IMR-90 (cell line): Measurements from ENCODE around the gene ZNF497. TPM values are rescaled to one million over a fixed set of nuclear protein-coding genes. Genes with fewer than 3 reads are reported as not detected.

Source experiments
- ATAC-seq: fragments of 200-7000 bp; cut with Tn5 transposase; 2 replicates; pipeline ENCODE4 v1.9.1; 2020; ENCODE audit warnings: low read depth, mild to moderate bottlenecking, moderate library complexity
- BruUV-seq: library from RNA; stranded (reverse); fragments of 400-500 nt; replicated peaks from 2 replicates; lab custom pipeline; 2021; lab: Mats Ljungman, UMichigan
- CTCF ChIA-PET: fragments of 300-600 bp; formaldehyde crosslinking; extraction: SDS; loops from one replicate; lab custom pipeline; 2021; ENCODE audit warnings: antibody characterized with exemption; lab: Yijun Ruan, JAX
- POLR2A ChIA-PET: fragments of 300-600 bp; sonication (Branson Sonifier 250); formaldehyde crosslinking; loops from one replicate; lab custom pipeline; 2022; ENCODE audit warnings: antibody characterized with exemption; ENCODE audit not compliant: unreplicated experiment; lab: Charles Lee
- DNase-seq: peaks from one replicate; pipeline ENCODE4 v3.0.0; 2013
- H2AFZ ChIP-seq: replicated peaks from 2 replicates; pipeline ENCODE3; 2013; ENCODE audit warnings: low read length, mild to moderate bottlenecking; ENCODE audit not compliant: poor library complexity
- H2AK5ac ChIP-seq: 2 replicates; pipeline ENCODE4 v1.6.1; 2013; ENCODE audit warnings: low read depth, low read length, inconsistent platforms
- H2AK9ac ChIP-seq: replicated peaks from 2 replicates; pipeline ENCODE3; 2013; ENCODE audit warnings: mild to moderate bottlenecking, low read depth, low read length, moderate library complexity; ENCODE audit not compliant: poor library complexity
- H2BK120ac ChIP-seq: 2 replicates; pipeline ENCODE4 v1.6.1; 2013; ENCODE audit warnings: low read depth, low read length, inconsistent platforms
- H2BK15ac ChIP-seq: 3 replicates; pipeline ENCODE4 v1.6.1; 2013; ENCODE audit warnings: low read depth, low read length, inconsistent platforms
- H2BK20ac ChIP-seq: 2 replicates; pipeline ENCODE4 v1.6.1; 2013; ENCODE audit warnings: low read depth, mild to moderate bottlenecking, inconsistent platforms, low read length, moderate library complexity
- H2BK5ac ChIP-seq: 2 replicates; pipeline ENCODE4 v1.6.1; 2013; ENCODE audit warnings: mild to moderate bottlenecking, low read depth, low read length, inconsistent platforms; ENCODE audit not compliant: poor library complexity, severe bottlenecking
- H3K14ac ChIP-seq: replicated peaks from 2 replicates; pipeline ENCODE4 v1.6.1; 2013; ENCODE audit warnings: low read depth, low read length, inconsistent platforms
- H3K18ac ChIP-seq: 2 replicates; pipeline ENCODE4 v1.6.1; 2013; ENCODE audit warnings: low read depth, low read length, control low read depth
- H3K23ac ChIP-seq: 2 replicates; pipeline ENCODE4 v1.6.1; 2013; ENCODE audit warnings: low read depth, low read length, inconsistent platforms
- H3K27ac ChIP-seq: 2 replicates; pipeline ENCODE4 v1.5.1; 2013; ENCODE audit warnings: mild to moderate bottlenecking, control low read depth, low read length; ENCODE audit not compliant: insufficient read depth
- H3K27me3 ChIP-seq: 2 replicates; pipeline ENCODE4 v1.6.1; 2013; ENCODE audit warnings: low read length; ENCODE audit not compliant: control insufficient read depth, insufficient read depth
- H3K36me3 ChIP-seq: 2 replicates; pipeline ENCODE4 v1.6.1; 2013; ENCODE audit warnings: low read length, mixed read lengths; ENCODE audit not compliant: control insufficient read depth, insufficient read depth
- H3K4ac ChIP-seq: 2 replicates; pipeline ENCODE4 v1.6.1; 2013; ENCODE audit warnings: low read depth, low read length, inconsistent platforms
- H3K4me1 ChIP-seq: 2 replicates; pipeline ENCODE4 v1.6.1; 2013; ENCODE audit warnings: low read length, mixed read lengths; ENCODE audit not compliant: control insufficient read depth, insufficient read depth
- H3K4me2 ChIP-seq: 2 replicates; pipeline ENCODE4 v1.6.1; 2013; ENCODE audit warnings: low read depth, mild to moderate bottlenecking, control low read depth, low read length, moderate library complexity
- H3K4me3 ChIP-seq: 2 replicates; pipeline ENCODE4 v1.5.1; 2013; ENCODE audit warnings: low read depth, mild to moderate bottlenecking, control low read depth, low read length, moderate library complexity; ENCODE audit not compliant: insufficient read depth
- H3K56ac ChIP-seq: 2 replicates; pipeline ENCODE4 v1.6.1; 2013; ENCODE audit warnings: low read length, inconsistent platforms; ENCODE audit not compliant: insufficient read depth; ENCODE audit errors: extremely low read depth
- H3K79me1 ChIP-seq, 2 experiments: 2 replicates each; pipeline ENCODE4 v1.6.1; 2013; ENCODE audit warnings: low read length in 2 of 2, inconsistent platforms in 1 of 2, low read depth in 1 of 2
- H3K9ac ChIP-seq: 2 replicates; pipeline ENCODE4 v1.6.1; 2013; ENCODE audit warnings: low read depth, low read length, control low read depth
- H3K9me1 ChIP-seq: 2 replicates; pipeline ENCODE4 v1.6.1; 2013; ENCODE audit warnings: low read length, inconsistent platforms; ENCODE audit not compliant: insufficient read depth
- H3K9me3 ChIP-seq: 2 replicates; pipeline ENCODE4 v1.6.1; 2013; ENCODE audit warnings: low read length; ENCODE audit not compliant: control insufficient read depth, insufficient read depth
- H4K20me1 ChIP-seq: 2 replicates; pipeline ENCODE4 v1.6.1; 2013; ENCODE audit warnings: low read length, inconsistent platforms; ENCODE audit not compliant: insufficient read depth
- H4K5ac ChIP-seq: 2 replicates; pipeline ENCODE4 v1.6.1; 2013; ENCODE audit warnings: mild to moderate bottlenecking, low read depth, low read length, control low read depth
- H4K8ac ChIP-seq, 2 experiments: 2 replicates each; pipeline ENCODE4 v1.6.1; 2013; ENCODE audit warnings: low read depth in 2 of 2, low read length in 2 of 2, control low read depth in 1 of 2, inconsistent platforms in 1 of 2
- H4K91ac ChIP-seq: 2 replicates; pipeline ENCODE4 v1.6.1; 2013; ENCODE audit warnings: low read depth, low read length, inconsistent platforms; ENCODE audit not compliant: insufficient read depth
- BHLHE40 ChIP-seq: fragments of 150-350 bp; IDR thresholded peaks from 2 replicates; pipeline ENCODE4 v1.6.1; 2016; ENCODE audit warnings: mild to moderate bottlenecking, low read depth, low read length
- CHD1 ChIP-seq: IDR thresholded peaks from 2 replicates; pipeline ENCODE4 v1.6.1; 2012; ENCODE audit warnings: low read depth, low read length, improper control_type of control experiment
- FOS ChIP-seq: fragments of 150-350 bp; IDR thresholded peaks from 2 replicates; pipeline ENCODE4 v1.6.1; 2016; ENCODE audit warnings: low read depth, low read length
- MAFK ChIP-seq: IDR thresholded peaks from 2 replicates; pipeline ENCODE4 v1.6.1; 2012; ENCODE audit warnings: low read depth, low read length, improper control_type of control experiment
- MAZ ChIP-seq: IDR thresholded peaks from 2 replicates; pipeline ENCODE4 v1.6.1; 2012; ENCODE audit warnings: low read depth, mild to moderate bottlenecking, low read length, improper control_type of control experiment, moderate library complexity, borderline replicate concordance
- MXI1 ChIP-seq: IDR thresholded peaks from 2 replicates; pipeline ENCODE4 v1.6.1; 2012; ENCODE audit warnings: low read depth, mild to moderate bottlenecking, low read length, moderate library complexity, borderline replicate concordance
- POLR2A ChIP-seq: IDR thresholded peaks from 2 replicates; pipeline ENCODE4 v1.6.1; 2012; ENCODE audit warnings: mild to moderate bottlenecking, low read depth, low read length
- RAD21 ChIP-seq: IDR thresholded peaks from 2 replicates; pipeline ENCODE4 v1.6.1; 2012; ENCODE audit warnings: low read length, improper control_type of control experiment
- SMC3 ChIP-seq: fragments of 150-350 bp; IDR thresholded peaks from 2 replicates; pipeline ENCODE4 v1.6.1; 2016; ENCODE audit warnings: low read depth, mild to moderate bottlenecking, antibody characterized with exemption, low read length, moderate library complexity
- WGBS, 2 experiments: methylation state at CpG; one replicate each; pipeline versions ENCODE4 v1.1.5 to v1.1.7; 2013; ENCODE audit warnings: missing lambda C conversion rate in 2 of 2; ENCODE audit not compliant: insufficient read length in 1 of 2; ENCODE audit errors: extremely low coverage in 2 of 2; 5-methylcytosine and 5-hydroxymethylcytosine counted together
- dilution Hi-C: fragments of 300-500 bp; cut with HindIII; formaldehyde crosslinking; loops from one replicate; pipeline ENCODE4 v1.14.3; 2018; ENCODE audit warnings: low sequenced_read_pairs; ENCODE audit not compliant: unreplicated experiment
- in situ Hi-C: fragments of 300-500 bp; cut with MboI; formaldehyde crosslinking; loops from 3 replicates; pipeline ENCODE4 v1.14.3; 2019; ENCODE audit warnings: low sequenced_read_pairs, inconsistent platforms, mixed read lengths
- intact Hi-C: fragments of 100-400 bp; cut with micrococcal nuclease; formaldehyde crosslinking; loops from 2 replicates; pipeline ENCODE4 v1.10.0; 2022
- polyA plus RNA-seq, 3 experiments: library from polyadenylated mRNA; depleted of rRNA; stranded (reverse); fragments of >200 nt; gene quantifications; 2 replicates each; pipeline ENCODE4 v1.2.3, GENCODE V29; 2012; ENCODE audit warnings: low replicate concordance in 1 of 3
- total RNA-seq: library from RNA; depleted of rRNA; stranded (reverse); fragments of >200 nt; gene quantifications from 2 replicates; pipeline ENCODE4 v1.2.3, GENCODE V29; 2012
- TF ChIP-seq, protein P1 (sequence below): fragments of 150-350 bp; IDR thresholded peaks from 2 replicates; pipeline ENCODE4 v1.6.1; 2016; ENCODE audit warnings: low read depth, mild to moderate bottlenecking, low read length, moderate library complexity, borderline replicate concordance

ZNF497 gene
- total and polyA plus RNA-seq, 2 of the 4 experiments (the other 2 are of a cell fraction): 0.18 to 0.24 TPM

DNA sequence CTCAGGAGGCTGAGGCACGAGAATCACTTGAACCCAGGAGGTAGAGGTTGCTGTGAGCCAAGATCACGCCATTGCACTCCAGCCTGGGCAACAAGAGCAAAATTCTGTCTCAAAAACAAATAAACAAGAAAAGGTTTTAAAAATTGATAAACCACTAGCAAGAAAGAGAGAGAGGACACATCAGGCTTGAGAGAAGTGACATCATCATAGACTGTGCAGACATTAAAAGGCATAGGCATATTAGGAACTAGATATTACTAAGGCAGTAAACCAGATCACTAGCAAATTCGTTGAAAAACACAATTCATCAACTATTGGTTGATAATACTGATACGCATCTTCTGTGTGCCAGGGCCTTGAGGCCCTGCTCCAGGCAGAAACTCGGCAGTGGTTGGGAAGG lies 17.0 kb downstream of the ZNF497 start:
- dilution Hi-C loops: no loop called here
- intact Hi-C loops: no loop called here
- no peak overlapping the region for H3K4me3 ChIP-seq
- peaks cover 6% of the 10 kb centered on the region; the same call in 1 of the 2 replicates for H3K4me1 ChIP-seq
- H3K9me1 ChIP-seq: peaks cover 11% of the 10 kb centered on the region; the same call in 1 of the 2 replicates
- BruUV-seq: no TSS peak
- ATAC-seq (no peak), DNase-seq (no peak)
- no peaks in the 10 kb centered on the region for H3K27me3 ChIP-seq
- H3K56ac ChIP-seq: no peak overlapping the region
- H3K9ac ChIP-seq: no peak overlapping the region
- CTCF ChIA-PET: no interaction called here
- peaks cover 23 to 51% of the 10 kb centered on the region in 2 experiments for H3K79me1 ChIP-seq
- no peaks in the 10 kb centered on the region for H3K9me3 ChIP-seq
- no peak overlapping the region for H2BK5ac ChIP-seq
- no peak overlapping the region for H3K27ac ChIP-seq
- no CpG with 5 or more reads among the region's 5 CpGs for WGBS, 2 experiments
- H3K18ac ChIP-seq: no peak overlapping the region
- no peak overlapping the region for H4K91ac ChIP-seq
- no peak overlapping the region for H4K5ac ChIP-seq
- no peak overlapping the region for H2AK9ac ChIP-seq
- H3K23ac ChIP-seq: no peak overlapping the region
- no peak overlapping the region for H2AFZ ChIP-seq
- in situ Hi-C loops: no loop called here
- H4K8ac ChIP-seq: no peak overlapping the region
- no peak for TF ChIP-seq CHD1
- TF ChIP-seq RAD21: no peak
- no peak for TF ChIP-seq BHLHE40
- no peak for TF ChIP-seq MAZ
- no peak for TF ChIP-seq MAFK
- no peak for TF ChIP-seq MXI1
- TF ChIP-seq FOS: no peak
- TF ChIP-seq, protein P1, sequence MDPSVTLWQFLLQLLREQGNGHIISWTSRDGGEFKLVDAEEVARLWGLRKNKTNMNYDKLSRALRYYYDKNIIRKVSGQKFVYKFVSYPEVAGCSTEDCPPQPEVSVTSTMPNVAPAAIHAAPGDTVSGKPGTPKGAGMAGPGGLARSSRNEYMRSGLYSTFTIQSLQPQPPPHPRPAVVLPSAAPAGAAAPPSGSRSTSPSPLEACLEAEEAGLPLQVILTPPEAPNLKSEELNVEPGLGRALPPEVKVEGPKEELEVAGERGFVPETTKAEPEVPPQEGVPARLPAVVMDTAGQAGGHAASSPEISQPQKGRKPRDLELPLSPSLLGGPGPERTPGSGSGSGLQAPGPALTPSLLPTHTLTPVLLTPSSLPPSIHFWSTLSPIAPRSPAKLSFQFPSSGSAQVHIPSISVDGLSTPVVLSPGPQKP: no peak
- no peak for TF ChIP-seq POLR2A
- TF ChIP-seq SMC3: no peak
- H3K4me2 ChIP-seq: no peak overlapping the region
- peaks cover 12% of the 10 kb centered on the region; the same call in 1 of the 2 replicates for H4K20me1 ChIP-seq
- POLR2A ChIA-PET: no interaction called here
- no peak overlapping the region for H3K4ac ChIP-seq
- no peak overlapping the region for H2BK15ac ChIP-seq
- H2BK20ac ChIP-seq: no peak overlapping the region
- peak overlapping the region; percentile 1; the same call in 1 of the 2 replicates for H2AK5ac ChIP-seq
- peaks cover 5% of the 10 kb centered on the region for H3K36me3 ChIP-seq
- no peak overlapping the region for H2BK120ac ChIP-seq
- H3K14ac ChIP-seq: no peak overlapping the region
